Measurements from ENCODE around the gene RIMKLB.

DNA sequence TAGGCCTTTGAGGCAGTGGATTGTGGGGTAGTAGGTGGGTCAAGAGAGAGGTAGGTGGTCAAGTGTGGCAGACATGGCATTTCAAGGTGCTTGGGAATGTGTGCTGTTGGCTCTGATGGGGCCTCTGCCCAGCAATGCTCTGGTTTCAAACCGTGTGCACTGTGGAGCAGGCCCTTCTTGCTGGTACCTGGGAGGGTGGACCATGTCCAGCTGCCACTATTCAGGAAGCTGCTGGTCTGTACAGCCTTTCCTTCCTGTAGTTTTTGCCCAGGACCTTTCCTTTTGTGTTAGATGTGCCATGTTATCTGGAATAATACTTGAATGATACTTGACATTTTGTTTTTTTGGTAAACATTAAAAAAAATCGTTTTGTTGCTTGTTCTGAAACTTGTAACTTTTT is 14.8 kb downstream of the RIMKLB start:
- TF ChIP-seq, protein P1, sequence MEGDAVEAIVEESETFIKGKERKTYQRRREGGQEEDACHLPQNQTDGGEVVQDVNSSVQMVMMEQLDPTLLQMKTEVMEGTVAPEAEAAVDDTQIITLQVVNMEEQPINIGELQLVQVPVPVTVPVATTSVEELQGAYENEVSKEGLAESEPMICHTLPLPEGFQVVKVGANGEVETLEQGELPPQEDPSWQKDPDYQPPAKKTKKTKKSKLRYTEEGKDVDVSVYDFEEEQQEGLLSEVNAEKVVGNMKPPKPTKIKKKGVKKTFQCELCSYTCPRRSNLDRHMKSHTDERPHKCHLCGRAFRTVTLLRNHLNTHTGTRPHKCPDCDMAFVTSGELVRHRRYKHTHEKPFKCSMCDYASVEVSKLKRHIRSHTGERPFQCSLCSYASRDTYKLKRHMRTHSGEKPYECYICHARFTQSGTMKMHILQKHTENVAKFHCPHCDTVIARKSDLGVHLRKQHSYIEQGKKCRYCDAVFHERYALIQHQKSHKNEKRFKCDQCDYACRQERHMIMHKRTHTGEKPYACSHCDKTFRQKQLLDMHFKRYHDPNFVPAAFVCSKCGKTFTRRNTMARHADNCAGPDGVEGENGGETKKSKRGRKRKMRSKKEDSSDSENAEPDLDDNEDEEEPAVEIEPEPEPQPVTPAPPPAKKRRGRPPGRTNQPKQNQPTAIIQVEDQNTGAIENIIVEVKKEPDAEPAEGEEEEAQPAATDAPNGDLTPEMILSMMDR (IDR thresholded peaks at IDR 0.05), result no peak
- no peak for TF ChIP-seq POLR2A (IDR thresholded peaks at IDR 0.05)

Data from vagina (tissue), 2 donors.